AG04450 (cell line): Measurements from ENCODE around the gene IFT27. TPM values are rescaled to one million over a fixed set of nuclear protein-coding genes. Genes with fewer than 3 reads are reported as not detected.

Source experiments
- CTCF ChIA-PET: fragments of 300-600, 350-600 bp; formaldehyde crosslinking; extraction: SDS; loops from one replicate; lab custom pipeline; 2022; ENCODE audit warnings: antibody characterized with exemption, inconsistent platforms; lab: Charles Lee
- POLR2A ChIA-PET: fragments of 350-600 bp; formaldehyde crosslinking; extraction: SDS; loops from one replicate; lab custom pipeline; 2021; ENCODE audit warnings: antibody characterized with exemption, inconsistent platforms; lab: Yijun Ruan, JAX
- DNase-seq: peaks from one replicate; pipeline ENCODE4 v3.0.0-alpha.2; 2011; ENCODE audit warnings: low read depth, low spot score
- H3K27ac ChIP-seq: one replicate; pipeline ENCODE4 v1.5.1; 2012; ENCODE audit warnings: low read depth, low read length, control low read depth
- H3K27me3 ChIP-seq: one replicate; pipeline ENCODE4 v1.6.0; 2012; ENCODE audit warnings: low read length; ENCODE audit not compliant: control insufficient read depth, insufficient read depth
- H3K4me3 ChIP-seq: 2 replicates; pipeline ENCODE4 v1.5.1; 2011; ENCODE audit warnings: mild to moderate bottlenecking, low read depth, low read length, control low read depth
- H3K9me3 ChIP-seq: 2 replicates; pipeline ENCODE4 v1.5.1; 2012; ENCODE audit warnings: low read length; ENCODE audit not compliant: control insufficient read depth, insufficient read depth
- CTCF ChIP-seq: IDR thresholded peaks from 2 replicates; pipeline ENCODE4 v1.5.1; 2011; ENCODE audit warnings: low read depth, low read length, control low read depth, inconsistent platforms
- polyA plus RNA-seq: library from polyadenylated mRNA; depleted of rRNA; stranded (reverse); fragments of >200 nt; gene quantifications from 2 replicates; pipeline ENCODE4 v1.2.3, GENCODE V29; 2011

Gene IFT27
- polyA plus RNA-seq, 1 experiment = 25.5 TPM

GRCh38 chr22:36726007-36726380 lies 49.9 kb downstream of the IFT27 start:
- peaks cover 29% of the 10 kb centered on the region for H3K27me3 ChIP-seq
- no peaks in the 10 kb centered on the region for H3K9me3 ChIP-seq
- TF ChIP-seq CTCF = no peak
- ChIA-PET CTCF (no interaction called here), POLR2A (no interaction called here)
- H3K27ac ChIP-seq = no peak overlapping the region
- H3K4me3 ChIP-seq = no peak overlapping the region
- DNase-seq = no peak

- Histone ChIP-seq H3K27me3 (peaks cover 33% of the 10 kb centered on the region), H3K27ac (no peak overlapping the region), H3K9me3 (no peaks in the 10 kb centered on the region), H3K4me3 (no peak overlapping the region)
- POLR2A ChIA-PET = no interaction called here
- no peak for TF ChIP-seq CTCF
- DNase-seq = no peak
- CTCF ChIA-PET = no interaction called here
Observed at GRCh38 chr22:36725366-36726006, 50.4 kb downstream of the IFT27 start.

- H3K27me3 ChIP-seq = peaks cover 33% of the 10 kb centered on the region
- H3K27ac ChIP-seq = no peak overlapping the region
- POLR2A ChIA-PET = no interaction called here
- H3K9me3 ChIP-seq = no peaks in the 10 kb centered on the region
- DNase-seq = no peak
- CTCF ChIA-PET = no interaction called here
- TF ChIP-seq CTCF = no peak
- no peak overlapping the region for H3K4me3 ChIP-seq
Observed at GRCh38 chr22:36724836-36725235, 51.1 kb downstream of the IFT27 start.

GRCh38 chr22:36722055-36722454 lies 53.9 kb downstream of the IFT27 start:
- no peak overlapping the region for H3K27ac ChIP-seq
- H3K27me3 ChIP-seq = peaks cover 34% of the 10 kb centered on the region
- POLR2A ChIA-PET = no interaction called here
- H3K4me3 ChIP-seq = no peak overlapping the region
- TF ChIP-seq CTCF = no peak
- CTCF ChIA-PET = no interaction called here
- no peak for DNase-seq
- no peaks in the 10 kb centered on the region for H3K9me3 ChIP-seq

- H3K27me3 ChIP-seq = peaks cover 18% of the 10 kb centered on the region
- H3K9me3 ChIP-seq = no peaks in the 10 kb centered on the region
- H3K27ac ChIP-seq = no peak overlapping the region
- H3K4me3 ChIP-seq = no peak overlapping the region
- DNase-seq = no peak
- CTCF ChIA-PET = no interaction called here
- POLR2A ChIA-PET = no interaction called here
- no peak for TF ChIP-seq CTCF
Observed at GRCh38 chr22:36715647-36716046, 60.3 kb downstream of the IFT27 start.
